Loucy (cell line): ENCODE results near the gene TSPAN9.

Experiments
- H2AFZ ChIP-seq: fragments of 200-600 bp; sonication (generic); 2 replicates; pipeline ENCODE4 v1.6.0; 2016; ENCODE audit warnings: antibody characterized with exemption, mild to moderate bottlenecking, low read length, moderate library complexity
- H3F3A ChIP-seq: fragments of 200-600 bp; 2 replicates; pipeline ENCODE4 v1.6.0; 2016; ENCODE audit warnings: antibody characterized with exemption, low read depth, mild to moderate bottlenecking
- H3K27me3 ChIP-seq: fragments of 200-600 bp; sonication (generic); 2 replicates; pipeline ENCODE4 v1.6.1; 2014; ENCODE audit warnings: low read length, mild to moderate bottlenecking; ENCODE audit not compliant: insufficient read depth, poor library complexity, severe bottlenecking
- H3K36me3 ChIP-seq: fragments of 200-600 bp; sonication (generic); 2 replicates; pipeline ENCODE4 v1.6.1; 2016; ENCODE audit warnings: low read length; ENCODE audit not compliant: insufficient read depth
- H3K4me1 ChIP-seq: fragments of 200-600 bp; sonication (generic); 2 replicates; pipeline ENCODE4 v1.5.1; 2014; ENCODE audit warnings: low read length, mild to moderate bottlenecking; ENCODE audit not compliant: insufficient read depth, poor library complexity, severe bottlenecking
- H3K4me2 ChIP-seq: fragments of 200-600 bp; sonication (generic); 2 replicates; pipeline ENCODE4 v1.6.0; 2014; ENCODE audit warnings: antibody characterized with exemption, low read length, low read depth, mild to moderate bottlenecking; ENCODE audit not compliant: poor library complexity, severe bottlenecking
- H3K4me3 ChIP-seq: fragments of 200-600 bp; sonication (generic); 2 replicates; pipeline ENCODE4 v1.5.1; 2014; ENCODE audit warnings: low read length, mild to moderate bottlenecking, mixed read lengths; ENCODE audit not compliant: poor library complexity, severe bottlenecking
- H3K79me2 ChIP-seq: fragments of 200-600 bp; sonication (generic); 2 replicates; pipeline ENCODE4 v1.6.1; 2014; ENCODE audit warnings: low read length; ENCODE audit not compliant: insufficient read depth
- H3K9ac ChIP-seq: fragments of 200-600 bp; sonication (generic); 2 replicates; pipeline ENCODE4 v1.6.0; 2014; ENCODE audit warnings: mild to moderate bottlenecking, low read depth, low read length, moderate library complexity; ENCODE audit not compliant: poor library complexity, severe bottlenecking
- H3K9me2 ChIP-seq: fragments of 200-600 bp; sonication (generic); replicated peaks from 2 replicates; pipeline ENCODE4 v1.6.1; 2016; ENCODE audit warnings: low read depth, low read length, mixed read lengths
- H3K9me3 ChIP-seq: fragments of 200-600 bp; sonication (generic); 2 replicates; pipeline ENCODE4 v1.6.1; 2014; ENCODE audit warnings: mild to moderate bottlenecking, antibody characterized with exemption, low read length, low read depth; ENCODE audit not compliant: insufficient read depth
- H4K20me1 ChIP-seq: fragments of 200-600 bp; sonication (generic); 2 replicates; pipeline ENCODE4 v1.6.0; 2014; ENCODE audit warnings: antibody characterized with exemption, low read length, mild to moderate bottlenecking; ENCODE audit not compliant: insufficient read depth, poor library complexity, severe bottlenecking
- CTCF ChIP-seq: fragments of 200-600 bp; sonication (generic); conservative IDR thresholded peaks from 2 replicates; pipeline ENCODE4 v1.5.1; 2014; ENCODE audit warnings: mild to moderate bottlenecking, antibody characterized with exemption, low read length
- EZH2phosphoT487 ChIP-seq: fragments of 200-600 bp; IDR thresholded peaks from 2 replicates; pipeline ENCODE4 v1.6.1; 2018; ENCODE audit warnings: antibody characterized with exemption, mild to moderate bottlenecking, moderate library complexity, borderline replicate concordance

Gene TSPAN9

DNA sequence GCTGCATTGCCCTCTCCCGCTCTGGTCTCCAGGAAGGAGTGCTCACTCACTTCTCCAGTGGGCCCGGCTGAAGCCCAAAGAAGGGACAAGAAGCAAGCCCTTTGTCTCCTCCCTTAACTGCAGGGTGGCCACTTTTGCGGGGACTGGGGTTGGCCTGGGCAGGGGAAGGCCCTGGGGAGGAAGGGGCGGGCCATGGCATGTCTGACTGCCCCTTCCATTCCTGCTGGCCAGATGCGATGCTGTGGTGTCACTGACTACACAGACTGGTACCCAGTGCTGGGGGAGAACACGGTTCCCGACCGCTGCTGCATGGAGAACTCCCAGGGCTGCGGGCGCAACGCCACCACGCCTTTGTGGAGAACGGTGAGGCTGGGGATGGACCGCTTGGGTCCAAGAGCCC, 203.8 kb downstream of the TSPAN9 start:
- no peak for TF ChIP-seq EZH2phosphoT487
- no peak for TF ChIP-seq CTCF
- H3K4me2 ChIP-seq: no peak overlapping the region
- no peaks in the 10 kb centered on the region for H3F3A ChIP-seq
- H3K79me2 ChIP-seq: no peaks in the 10 kb centered on the region
- no peaks in the 10 kb centered on the region for H4K20me1 ChIP-seq
- no peaks in the 10 kb centered on the region for H3K9me2 ChIP-seq
- no peak overlapping the region for H3K9ac ChIP-seq
- no peaks in the 10 kb centered on the region for H3K36me3 ChIP-seq
- no peaks in the 10 kb centered on the region for H3K4me1 ChIP-seq
- H3K9me3 ChIP-seq: no peaks in the 10 kb centered on the region
- H3K27me3 ChIP-seq: no peaks in the 10 kb centered on the region
- H3K4me3 ChIP-seq: no peak overlapping the region
- H2AFZ ChIP-seq: no peak overlapping the region

- H2AFZ ChIP-seq: no peak overlapping the region
- H4K20me1 ChIP-seq: no peaks in the 10 kb centered on the region
- no peaks in the 10 kb centered on the region for H3K9me3 ChIP-seq
- H3K27me3 ChIP-seq: no peaks in the 10 kb centered on the region
- no peak overlapping the region for H3K4me2 ChIP-seq
- H3K36me3 ChIP-seq: no peaks in the 10 kb centered on the region
- H3F3A ChIP-seq: no peaks in the 10 kb centered on the region
- no peak for TF ChIP-seq CTCF
- TF ChIP-seq EZH2phosphoT487: no peak
- no peaks in the 10 kb centered on the region for H3K4me1 ChIP-seq
- H3K9ac ChIP-seq: no peak overlapping the region
- no peaks in the 10 kb centered on the region for H3K9me2 ChIP-seq
- no peak overlapping the region for H3K4me3 ChIP-seq
- H3K79me2 ChIP-seq: no peaks in the 10 kb centered on the region
Measured at GRCh38 chr12:3281588-3282383, 204.6 kb downstream of the TSPAN9 start.

GRCh38 chr12:3282384-3282670, 205.1 kb downstream of the TSPAN9 start:
- H4K20me1 ChIP-seq: no peaks in the 10 kb centered on the region
- TF ChIP-seq CTCF: no peak
- no peak overlapping the region for H3K4me3 ChIP-seq
- H3K9me2 ChIP-seq: no peaks in the 10 kb centered on the region
- H3K4me1 ChIP-seq: no peaks in the 10 kb centered on the region
- H3K27me3 ChIP-seq: no peaks in the 10 kb centered on the region
- H2AFZ ChIP-seq: no peak overlapping the region
- H3K9ac ChIP-seq: no peak overlapping the region
- H3F3A ChIP-seq: no peaks in the 10 kb centered on the region
- no peaks in the 10 kb centered on the region for H3K79me2 ChIP-seq
- no peak overlapping the region for H3K4me2 ChIP-seq
- H3K36me3 ChIP-seq: no peaks in the 10 kb centered on the region
- no peaks in the 10 kb centered on the region for H3K9me3 ChIP-seq
